ENCODE measurements around the gene GSTCD.
"Not testable (repeated sequence)": the region's sequence is repeated elsewhere in the genome, so short reads cannot be mapped to it uniquely, and the experiment has no call there.

GSTCD gene

DNA sequence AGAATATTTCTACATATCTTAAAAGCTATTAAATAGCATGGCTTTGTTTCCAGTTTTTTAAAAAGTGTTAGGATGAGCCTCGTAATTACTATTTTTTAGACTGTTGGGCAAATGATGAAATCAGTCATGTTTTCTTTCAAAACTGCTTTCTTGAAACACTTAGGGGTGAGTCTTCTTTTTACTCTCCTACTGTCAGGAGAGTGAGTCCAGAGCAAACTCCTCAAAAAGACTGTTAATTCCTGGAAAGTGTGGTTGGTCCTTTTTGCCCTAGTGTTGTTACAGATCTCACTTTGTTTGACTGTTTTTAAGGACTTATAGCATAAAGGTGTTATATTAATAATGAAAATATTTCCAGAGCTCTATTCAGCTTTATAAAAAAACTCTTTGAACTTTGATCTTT is 6.3 kb downstream of the GSTCD start:
- no peak for DNase-seq (ENCODE audit: low read depth in 2 of 2)

DNA sequence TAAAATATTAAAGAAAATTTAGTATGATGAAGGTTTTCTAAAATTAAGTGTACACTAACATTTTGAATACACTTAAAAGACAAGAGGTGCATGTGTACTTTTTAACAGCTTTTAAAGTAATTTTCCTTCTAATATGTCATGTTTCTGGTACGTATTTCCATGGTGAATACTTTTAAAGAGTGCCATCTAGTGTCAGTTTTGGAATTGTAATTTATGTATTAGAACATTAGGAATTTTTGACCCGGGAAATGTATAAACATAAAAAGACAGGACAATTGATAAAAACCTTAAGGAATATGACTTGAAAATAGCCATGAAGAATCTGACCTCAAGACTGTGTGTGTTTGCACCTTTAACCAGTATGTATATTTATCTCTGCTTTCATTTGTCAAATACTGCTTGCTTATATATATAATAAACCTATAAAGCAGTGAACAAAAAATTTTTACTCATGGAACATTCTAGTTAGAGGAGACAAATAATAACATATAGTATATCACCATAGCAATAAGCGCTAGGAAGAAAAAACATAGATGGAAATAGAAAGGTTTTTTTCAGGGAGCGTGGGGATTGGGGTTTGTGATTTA is 7.2 kb downstream of the GSTCD start:
- DNase-seq (ENCODE audit: low read depth in 2 of 2), result no peak

DNA sequence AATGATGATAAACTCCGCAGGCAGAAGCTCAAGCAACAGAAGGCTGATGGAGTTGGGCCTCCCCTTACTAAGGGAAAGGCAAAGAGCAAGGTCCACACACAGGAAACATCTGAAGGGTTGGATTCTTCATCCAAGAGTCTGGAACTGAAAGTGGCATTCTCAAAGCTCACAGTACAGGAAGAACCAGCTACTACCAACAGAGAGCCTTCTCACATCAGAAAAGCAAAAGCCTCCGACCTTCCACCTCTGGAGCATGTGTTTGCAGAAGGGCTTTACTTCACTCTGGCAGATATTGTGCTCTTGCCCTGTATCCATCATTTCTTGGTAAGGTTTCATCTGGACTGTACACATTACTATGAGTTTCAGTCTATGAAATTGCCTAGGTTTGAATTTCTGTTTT is 10.6 kb downstream of the GSTCD start:
- DNase-seq (ENCODE audit: low read depth in 2 of 2), result no peak

DNA sequence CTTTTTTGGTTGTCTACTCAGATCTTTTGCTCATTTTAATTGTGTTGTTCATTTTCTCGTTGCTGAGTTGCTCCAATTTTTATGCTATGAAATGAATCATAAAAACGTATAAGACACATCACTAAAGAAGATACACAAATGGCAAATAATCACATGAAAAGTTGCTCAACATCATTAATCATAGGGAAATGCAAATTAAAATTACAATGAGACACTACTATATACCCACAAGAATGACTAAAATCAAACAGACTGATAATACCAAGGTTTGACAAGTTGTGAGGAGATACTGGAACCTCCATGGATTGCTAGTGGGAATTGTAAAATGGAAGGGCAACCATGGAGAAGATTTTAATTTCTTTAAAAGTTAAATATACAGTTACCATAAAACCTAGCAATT is 17.0 kb downstream of the GSTCD start:
- no peak for DNase-seq (ENCODE audit: low read depth in 2 of 2)

DNA sequence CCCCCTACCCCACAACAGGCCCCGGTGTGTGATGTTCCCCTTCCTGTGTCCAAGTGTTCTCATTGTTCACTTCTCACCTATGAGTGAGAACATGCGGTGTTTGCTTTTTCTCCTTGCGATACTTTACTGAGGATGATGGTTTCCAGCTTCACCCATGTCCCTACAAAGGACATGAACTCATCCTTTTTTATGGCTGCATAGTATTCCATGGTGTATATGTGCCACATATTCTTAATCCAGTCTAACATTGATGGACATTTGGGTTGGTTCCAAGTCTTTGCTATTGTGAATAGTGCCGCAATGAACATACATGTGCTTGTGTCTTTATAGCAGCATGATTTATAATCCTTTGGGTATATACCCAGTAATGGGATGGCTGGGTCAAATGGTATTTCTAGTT is 21.3 kb downstream of the GSTCD start:
- not testable (repeated sequence) for DNase-seq (ENCODE audit: low read depth in 2 of 2)

DNA sequence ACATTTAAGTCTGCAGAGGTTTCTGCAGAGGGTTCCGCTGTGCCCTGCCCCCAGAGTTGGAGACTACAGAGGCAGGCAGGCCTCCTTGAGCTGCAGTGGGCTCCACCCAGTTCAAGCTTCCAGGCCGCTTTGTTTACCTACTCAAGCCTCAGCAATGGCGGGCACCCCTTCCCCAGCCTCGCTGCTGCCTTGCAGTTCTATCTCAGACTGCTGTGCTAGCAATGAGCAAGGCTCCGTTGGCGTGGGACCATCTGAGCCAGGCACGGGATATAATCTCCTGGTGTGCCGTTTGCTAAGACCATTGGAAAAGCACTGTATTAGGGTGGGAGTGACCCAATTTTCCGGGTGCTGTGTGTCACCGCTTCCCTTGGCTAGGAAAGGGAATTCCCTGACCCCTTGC is 26.6 kb downstream of the GSTCD start:
- not testable (repeated sequence) for DNase-seq (ENCODE audit: low read depth in 2 of 2)

DNA sequence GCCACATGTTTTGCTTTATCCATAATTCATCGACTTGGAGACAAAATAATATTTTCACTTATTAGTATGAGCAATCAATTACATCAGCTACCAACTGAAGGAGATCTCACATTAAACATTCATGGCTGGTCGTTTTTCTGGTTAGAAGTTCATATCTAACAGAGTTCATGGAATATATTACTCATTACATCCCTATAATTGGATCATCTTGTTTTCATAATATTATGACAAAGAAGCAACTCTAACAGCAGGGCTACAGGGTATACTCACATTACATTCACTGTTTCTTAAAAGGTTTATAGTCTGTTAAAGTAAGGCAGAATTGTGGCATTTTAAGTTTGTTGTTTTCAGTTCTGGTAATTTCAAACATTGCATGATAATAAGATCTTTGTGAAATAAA is 33.0 kb downstream of the GSTCD start:
- DNase-seq (ENCODE audit: low read depth in 2 of 2), result no peak

DNA sequence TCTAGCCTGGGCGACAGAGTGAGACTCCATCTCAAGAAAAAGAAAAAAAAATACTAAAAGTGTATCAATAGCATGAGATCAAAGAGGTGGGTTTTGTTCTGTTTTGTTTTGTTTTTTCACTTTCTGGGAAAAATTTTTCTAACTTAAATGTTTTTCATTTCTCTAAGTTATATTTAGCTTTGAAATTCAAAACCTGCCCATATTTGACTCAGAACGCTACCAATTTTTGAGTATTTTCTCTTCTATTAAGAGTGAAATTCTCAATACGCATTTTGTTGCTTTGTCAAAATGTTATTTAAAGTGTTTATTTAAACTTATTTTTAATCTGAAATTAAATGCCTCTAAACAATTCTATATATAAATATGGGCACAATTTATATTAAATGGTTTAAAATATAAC is 39.6 kb downstream of the GSTCD start:
- no peak for DNase-seq (ENCODE audit: low read depth in 2 of 2)

DNA sequence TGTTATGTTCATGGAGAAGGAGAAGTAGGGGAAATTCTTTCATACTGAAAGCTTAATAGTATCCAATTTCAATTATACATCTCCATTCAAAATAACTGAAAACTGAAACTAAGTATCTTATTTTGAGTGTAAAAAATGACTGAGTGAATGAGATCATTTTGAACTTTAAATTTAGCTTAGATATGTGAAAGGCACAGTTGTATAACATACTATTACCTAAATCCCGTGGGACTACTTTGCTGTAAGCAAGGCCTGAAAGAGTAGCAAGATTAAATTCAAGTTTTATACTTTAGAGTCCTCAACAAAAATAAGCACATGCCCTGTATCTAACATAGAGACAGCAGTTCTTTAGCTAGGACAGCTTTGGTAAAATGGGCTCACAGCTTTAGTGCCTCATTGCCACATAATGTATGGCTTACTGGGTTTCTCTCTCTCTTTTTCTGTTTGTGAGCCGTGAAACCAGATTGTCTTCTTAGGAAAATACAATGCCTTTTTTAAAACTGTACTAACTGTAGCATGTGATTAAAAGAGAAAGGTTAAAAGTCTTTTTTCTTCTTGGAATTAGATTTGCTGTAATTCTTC is 43.2 kb downstream of the GSTCD start:
- DNase-seq (ENCODE audit: low read depth in 2 of 2), result no peak

DNA sequence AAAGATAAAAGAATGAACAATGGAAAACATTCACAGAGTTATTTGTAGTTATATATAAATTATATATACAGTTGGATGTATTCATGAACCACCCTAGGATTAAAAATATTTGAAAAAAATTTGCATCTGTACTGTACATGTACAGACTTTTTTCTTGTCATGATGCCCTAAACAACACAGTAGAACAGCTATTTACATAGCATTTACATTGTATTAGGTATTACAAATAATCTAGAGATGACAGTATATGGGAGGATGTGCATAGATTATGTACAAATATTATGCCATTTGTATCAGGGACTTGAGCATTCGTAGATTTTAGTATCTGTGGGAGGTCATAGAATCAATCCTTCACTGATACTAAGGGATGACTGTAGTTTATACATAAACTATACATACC is 44.8 kb downstream of the GSTCD start:
- no peak for DNase-seq (ENCODE audit: low read depth in 2 of 2)

DNA sequence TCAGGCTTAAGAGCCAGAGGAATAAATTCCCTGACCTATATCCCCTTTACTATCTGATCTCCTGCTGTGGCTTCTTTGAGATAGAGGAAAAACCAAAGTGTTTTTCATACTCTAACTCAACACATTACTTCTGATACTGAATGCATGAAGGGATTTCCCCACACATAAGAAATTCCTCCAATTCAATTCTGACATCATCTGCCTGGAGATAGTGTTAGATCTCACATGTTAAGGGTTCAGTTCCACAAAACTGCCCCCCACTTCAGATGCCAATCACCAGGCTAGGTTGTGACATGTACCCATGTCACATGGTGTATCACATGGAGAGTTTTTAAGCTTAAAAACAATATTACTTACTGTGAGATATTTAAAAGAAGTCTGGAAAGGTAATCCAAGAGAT is 46.8 kb downstream of the GSTCD start:
- DNase-seq (ENCODE audit: low read depth in 2 of 2), result no peak

DNA sequence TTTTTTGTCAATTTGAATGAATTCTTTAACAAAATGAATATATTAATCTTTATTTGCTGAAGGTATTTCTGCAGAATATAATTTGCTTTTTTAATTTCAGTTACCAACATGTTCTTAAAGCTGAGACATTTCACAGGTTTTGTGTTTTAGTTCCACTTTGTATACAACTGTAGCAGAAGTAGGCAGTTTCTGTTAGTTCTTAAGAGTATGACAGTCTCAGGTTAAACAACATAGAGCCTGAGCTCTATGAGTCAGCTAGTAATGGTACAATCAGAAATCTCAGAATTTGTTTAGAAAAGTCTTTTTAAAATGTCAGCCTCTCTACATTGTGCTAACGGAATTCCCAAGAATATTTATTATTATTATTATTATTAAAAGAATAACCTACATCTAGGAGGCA is 50.4 kb downstream of the GSTCD start:
- no peak for DNase-seq (ENCODE audit: low read depth in 2 of 2)

DNA sequence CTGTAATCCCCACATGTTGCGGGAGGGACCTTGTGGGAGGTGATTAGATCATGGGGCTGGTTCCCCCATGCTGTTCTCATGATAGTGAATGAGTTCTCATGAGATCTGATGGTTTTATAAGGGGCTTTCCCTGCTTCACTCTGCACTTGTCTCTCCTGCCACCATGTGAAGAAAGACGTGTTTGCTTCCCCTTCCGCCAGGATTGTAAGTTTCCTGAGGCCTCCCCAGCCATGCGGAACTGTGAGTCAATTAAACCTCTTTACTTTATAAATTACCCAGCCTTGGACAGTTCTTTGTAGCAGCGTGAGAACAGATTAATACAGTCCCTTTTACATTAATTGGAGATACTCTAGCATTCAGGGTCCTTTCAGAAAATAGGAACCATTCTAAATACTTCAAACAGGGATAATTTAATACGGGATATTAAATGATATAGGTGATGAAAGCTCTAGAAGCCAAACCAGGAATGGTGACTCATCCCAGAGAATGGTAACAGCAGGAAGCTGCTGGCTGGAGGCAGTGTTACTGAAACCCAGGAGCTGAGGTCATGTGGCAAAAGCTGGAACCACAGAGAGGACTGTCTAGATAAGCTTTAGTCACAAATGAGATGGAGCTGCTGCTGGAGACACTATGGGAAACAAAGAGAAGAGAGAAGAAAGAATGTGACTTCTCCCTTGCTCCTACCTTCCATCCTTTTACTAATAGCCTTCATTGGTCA is 57.3 kb downstream of the GSTCD start:
- no peak for DNase-seq (ENCODE audit: low read depth in 2 of 2)

DNA sequence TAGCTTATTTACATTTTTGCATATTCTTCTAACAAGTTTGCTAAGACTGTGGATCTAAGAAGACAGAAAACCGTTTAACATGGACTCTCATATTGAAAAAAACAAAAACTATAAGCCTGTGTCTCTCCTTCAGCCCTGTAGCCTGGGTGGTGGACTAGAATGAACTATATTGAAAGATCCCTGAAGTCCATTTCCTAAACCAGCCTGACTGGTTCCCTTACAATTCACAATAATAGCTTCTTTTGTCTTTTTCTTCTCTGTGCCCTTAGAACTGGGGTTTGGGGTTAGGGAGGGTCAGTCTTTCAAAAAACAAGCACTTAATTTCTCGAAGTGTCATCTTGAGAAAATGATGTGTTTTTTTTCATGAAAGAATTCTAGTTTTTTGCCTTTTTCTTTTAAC is 59.0 kb downstream of the GSTCD start:
- no peak for DNase-seq (ENCODE audit: low read depth in 2 of 2)

DNA sequence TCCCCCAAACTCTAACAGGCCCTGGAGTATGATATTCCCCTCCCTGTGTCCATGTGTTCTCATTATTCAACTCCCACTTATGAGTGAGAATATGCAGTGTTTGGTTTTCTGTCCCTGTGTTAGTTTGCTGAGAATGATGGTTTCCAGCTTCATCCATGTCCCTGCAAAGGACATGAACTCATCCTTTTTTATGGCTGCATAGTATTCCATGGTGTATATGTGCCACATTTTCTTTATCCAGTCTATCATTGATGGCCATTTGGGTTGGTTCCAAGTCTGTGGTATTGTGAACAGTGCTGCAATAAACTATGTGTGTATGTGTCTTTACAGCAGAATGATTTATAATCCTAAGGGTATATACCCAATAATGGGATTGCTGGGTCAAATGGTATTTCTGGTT is 61.9 kb downstream of the GSTCD start:
- DNase-seq (ENCODE audit: low read depth in 2 of 2), result not testable (repeated sequence)

DNA sequence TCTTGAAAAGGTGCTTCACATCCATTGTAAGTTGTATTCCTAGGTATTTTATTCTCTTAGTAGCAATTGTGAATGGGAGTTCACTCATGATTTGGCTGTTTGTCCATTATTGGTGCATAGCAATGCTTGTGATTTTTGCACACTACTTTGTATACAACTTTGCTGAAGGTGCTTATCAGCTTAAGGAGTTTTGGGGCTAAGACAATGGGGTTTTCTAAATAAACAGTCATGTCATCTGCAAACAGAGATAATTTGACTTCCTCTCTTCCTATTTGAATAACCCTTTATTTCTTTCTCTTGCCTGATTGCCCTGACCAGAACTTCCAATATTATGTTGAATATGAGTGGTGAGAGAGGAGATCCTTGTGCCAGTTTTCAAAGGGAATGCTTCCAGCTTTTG is 63.5 kb downstream of the GSTCD start:
- DNase-seq (ENCODE audit: low read depth in 2 of 2), result not testable (repeated sequence)

DNA sequence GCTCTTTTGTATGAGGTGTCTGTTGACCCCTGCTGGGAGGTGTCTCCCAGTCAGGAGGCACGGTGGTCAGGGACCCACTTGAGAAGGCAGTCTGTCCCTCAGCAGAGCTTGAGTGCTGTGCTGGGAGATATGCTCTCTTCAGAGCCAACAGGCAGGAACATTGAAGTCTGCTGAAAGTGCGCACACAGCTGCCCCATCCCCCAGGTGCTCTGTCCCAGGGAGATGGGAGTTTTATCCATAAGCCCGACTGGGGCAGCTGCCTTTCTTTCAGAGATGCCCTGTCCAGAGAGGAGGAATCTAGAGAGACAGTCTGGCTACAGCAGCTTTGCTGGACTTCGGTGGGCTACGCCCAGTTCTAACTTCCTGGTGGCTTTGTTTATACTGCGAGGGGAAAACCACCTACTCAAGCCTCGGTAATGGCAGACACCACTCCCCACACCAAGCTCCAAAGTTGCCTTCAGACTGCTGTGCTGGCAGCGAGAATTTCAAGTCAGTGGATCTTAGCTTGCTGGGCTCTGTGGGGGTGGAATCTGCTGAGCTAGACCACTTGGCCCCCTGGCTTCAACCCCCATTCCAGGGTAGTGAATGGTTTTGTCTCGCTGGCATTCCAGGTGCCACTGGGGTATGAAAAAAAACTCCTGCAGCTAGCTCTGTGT is 67.3 kb downstream of the GSTCD start:
- DNase-seq (ENCODE audit: low read depth in 2 of 2), result not testable (repeated sequence)

DNA sequence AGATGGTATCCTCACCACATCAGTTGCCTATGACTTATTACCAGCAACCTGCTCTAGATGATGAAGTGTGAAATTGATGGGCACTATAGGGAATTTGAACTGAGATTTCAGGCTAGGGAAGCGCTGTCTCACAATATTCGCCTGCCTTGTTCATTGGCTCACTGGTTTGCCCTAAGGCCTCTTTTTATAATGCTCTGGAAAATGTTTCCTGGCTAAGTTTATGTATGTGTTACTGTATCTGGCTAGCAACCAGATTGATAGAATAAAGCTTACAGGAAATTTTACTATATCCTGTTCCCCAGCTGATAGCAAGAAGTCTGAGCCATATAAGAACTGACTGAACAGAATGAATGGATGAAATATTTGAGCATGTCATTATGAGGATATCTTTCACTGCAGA is 71.6 kb downstream of the GSTCD start:
- no peak for DNase-seq (ENCODE audit: low read depth in 2 of 2)

DNA sequence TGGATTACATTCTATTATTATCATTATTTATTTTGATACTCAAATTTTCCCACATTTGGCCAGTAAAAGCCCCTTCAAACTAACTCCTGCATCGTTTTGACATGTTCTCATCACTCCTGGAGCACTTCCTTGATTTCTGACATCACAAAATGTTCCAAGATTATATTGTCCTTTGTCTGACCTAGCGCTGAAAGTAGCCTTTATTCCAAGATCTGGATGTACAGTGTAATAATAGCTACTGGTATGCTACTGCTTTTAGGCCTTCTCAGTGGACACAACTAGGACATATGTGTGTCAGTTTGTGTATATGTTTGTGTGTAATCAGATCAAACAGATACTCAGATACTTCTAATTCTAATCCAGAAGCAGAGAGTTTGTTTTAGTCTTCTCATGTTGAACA is 76.2 kb downstream of the GSTCD start:
- DNase-seq (ENCODE audit: low read depth in 2 of 2), result no peak

DNA sequence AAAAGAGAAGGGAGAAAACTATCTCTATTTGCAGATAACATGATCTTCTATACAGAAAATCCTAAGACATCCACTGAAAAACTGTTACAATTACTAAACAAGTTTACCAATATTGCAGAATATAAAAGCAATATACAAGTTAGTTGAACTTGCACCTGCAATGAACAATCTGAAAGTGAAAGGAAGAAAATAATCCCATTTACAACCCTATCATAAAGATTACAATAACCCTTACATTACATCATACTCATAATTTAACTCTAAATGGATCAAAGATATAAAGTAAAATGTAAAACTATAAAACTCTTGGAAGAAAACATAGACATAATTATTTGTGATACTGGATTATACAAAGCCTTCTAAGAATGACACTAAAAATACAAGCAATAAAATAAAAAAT is 77.2 kb downstream of the GSTCD start:
- DNase-seq (ENCODE audit: low read depth in 2 of 2), result no peak

DNA sequence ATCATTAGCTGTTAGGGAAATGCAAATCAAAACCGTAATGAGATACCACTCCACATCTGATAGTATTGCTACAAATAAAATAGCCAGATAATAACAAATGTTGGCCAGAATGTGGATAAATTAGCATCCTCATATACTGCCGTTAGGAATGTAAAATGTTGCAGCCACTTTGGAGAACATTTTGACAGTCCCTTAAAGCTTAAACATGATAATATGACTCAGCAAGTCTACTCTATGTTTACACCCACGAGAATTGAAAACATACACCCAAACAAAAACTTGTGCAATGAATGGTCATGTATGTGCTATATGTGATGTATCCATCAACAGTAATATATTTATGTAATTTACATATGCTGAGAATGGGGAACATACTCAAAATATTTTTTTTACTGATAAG is 78.2 kb downstream of the GSTCD start:
- no peak for DNase-seq (ENCODE audit: low read depth in 2 of 2)

DNA sequence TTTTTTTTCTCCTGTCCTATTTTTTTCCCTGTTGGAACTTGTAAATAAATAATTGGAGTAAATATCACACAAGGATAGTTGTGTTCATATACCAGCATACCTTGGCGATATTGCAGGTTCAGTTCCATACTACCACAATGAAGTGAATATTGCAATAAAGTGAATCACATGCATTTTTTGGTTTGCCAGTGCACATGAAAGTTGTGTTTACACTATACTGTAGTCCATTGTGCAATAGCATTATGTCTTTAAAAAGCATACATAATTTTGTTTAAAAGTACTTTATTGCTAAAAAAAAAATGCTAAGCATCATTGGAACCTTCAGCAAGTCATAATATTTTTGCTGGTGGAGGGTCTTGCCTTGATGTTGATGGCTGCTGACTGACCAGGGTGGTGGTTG is 88.6 kb downstream of the GSTCD start:
- DNase-seq (ENCODE audit: low read depth in 2 of 2), result no peak

DNA sequence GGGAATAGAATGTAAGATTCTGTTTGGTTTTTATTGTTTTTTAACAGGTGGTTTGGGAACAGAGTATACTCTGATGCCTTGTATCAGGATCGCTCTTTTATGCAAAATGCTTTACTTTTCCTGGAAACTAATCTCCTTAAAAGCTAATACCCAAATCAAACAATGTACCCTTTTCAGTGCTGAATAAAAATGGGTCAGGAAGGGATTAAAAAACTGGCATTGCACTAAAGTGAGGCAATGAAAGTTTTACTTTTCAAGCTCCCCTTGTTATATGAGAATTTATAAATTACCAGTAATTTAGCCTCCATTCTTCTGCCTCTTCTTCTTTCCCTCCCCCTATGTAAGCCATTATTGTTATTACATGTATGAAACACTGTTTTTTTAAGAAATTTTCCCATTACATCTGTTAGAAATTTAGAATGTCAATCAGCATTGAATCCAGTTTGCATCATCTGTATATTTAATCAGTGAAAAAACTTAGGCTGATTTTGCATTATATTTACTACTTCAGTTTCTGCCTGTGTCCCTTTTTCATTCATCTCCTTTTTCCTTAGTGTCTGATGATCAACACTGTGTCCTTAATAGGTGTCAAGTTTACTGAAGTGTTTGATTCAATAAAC is 97.0 kb downstream of the GSTCD start:
- no peak for DNase-seq (ENCODE audit: low read depth in 2 of 2)
